ENCODE data around the gene FAM171A2.
"Not testable (repeated sequence)": the region's sequence is repeated elsewhere in the genome, so short reads cannot be mapped to it uniquely, and the experiment has no call there.

Gene FAM171A2

DNA sequence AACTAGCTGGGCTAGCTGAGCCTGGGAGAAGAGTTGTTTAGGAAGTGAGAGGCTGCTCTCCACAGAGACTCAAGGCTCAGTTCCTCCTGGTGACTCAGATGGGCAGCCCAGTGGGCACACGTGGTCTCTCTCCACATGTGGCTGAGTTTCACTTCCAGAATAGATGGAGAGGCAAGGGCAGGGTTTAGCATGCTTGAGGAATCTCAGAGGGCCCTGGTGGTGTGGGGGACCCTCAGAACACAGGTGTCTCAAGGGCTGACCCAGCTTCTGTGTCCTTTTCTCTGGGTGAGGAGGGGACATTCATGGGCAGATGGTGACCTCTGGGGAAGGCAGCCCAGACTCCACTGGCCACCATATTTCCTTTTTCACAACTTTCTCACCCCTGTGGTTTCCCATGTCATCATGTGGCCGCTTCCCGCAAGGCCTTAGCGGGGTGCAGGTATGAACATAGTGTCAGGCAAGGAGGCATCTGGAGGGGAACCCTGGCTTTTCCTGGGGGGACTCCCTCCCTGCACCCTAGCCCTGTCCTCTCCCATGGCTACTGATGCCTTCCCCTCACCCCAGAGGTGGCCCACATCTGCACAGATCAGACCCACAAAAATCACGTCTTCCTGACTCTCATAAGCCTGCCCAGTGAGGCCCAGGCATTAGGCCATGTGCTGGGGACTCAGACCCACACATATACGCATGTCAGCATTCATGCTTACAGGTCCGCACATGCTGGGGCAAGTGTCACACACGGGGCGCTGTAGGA lies 15.2 kb downstream of the FAM171A2 start:
- no peak for DNase-seq (ENCODE audit: low read depth, low spot score)
- no peak for TF ChIP-seq ZNF274 (IDR thresholded peaks at IDR 0.05; ENCODE audit: low read depth, low read length)
- TF ChIP-seq YY1 (IDR thresholded peaks at IDR 0.05; ENCODE audit: insufficient read depth, insufficient read length) = no peak
- no peak for TF ChIP-seq SUZ12 (IDR thresholded peaks at IDR 0.05; ENCODE audit: extremely low read depth, insufficient read depth, insufficient read length)
- Histone ChIP-seq H3K9ac (ENCODE audit: insufficient read length, low read depth) (no peak overlapping the region), H3K4me3 (ENCODE audit: insufficient read length, low read depth) (no peak overlapping the region), H3K36me3 (ENCODE audit: insufficient read depth, insufficient read length, low read length) (peaks cover 46% of the 10 kb centered on the region), H3K4me1 (ENCODE audit: insufficient read depth, insufficient read length) (peaks cover 8% of the 10 kb centered on the region), H3K27me3 (ENCODE audit: insufficient read depth, insufficient read length) (peaks cover 10% of the 10 kb centered on the region), H3K9me3 (ENCODE audit: insufficient read depth, low read length) (no peaks in the 10 kb centered on the region)

DNA sequence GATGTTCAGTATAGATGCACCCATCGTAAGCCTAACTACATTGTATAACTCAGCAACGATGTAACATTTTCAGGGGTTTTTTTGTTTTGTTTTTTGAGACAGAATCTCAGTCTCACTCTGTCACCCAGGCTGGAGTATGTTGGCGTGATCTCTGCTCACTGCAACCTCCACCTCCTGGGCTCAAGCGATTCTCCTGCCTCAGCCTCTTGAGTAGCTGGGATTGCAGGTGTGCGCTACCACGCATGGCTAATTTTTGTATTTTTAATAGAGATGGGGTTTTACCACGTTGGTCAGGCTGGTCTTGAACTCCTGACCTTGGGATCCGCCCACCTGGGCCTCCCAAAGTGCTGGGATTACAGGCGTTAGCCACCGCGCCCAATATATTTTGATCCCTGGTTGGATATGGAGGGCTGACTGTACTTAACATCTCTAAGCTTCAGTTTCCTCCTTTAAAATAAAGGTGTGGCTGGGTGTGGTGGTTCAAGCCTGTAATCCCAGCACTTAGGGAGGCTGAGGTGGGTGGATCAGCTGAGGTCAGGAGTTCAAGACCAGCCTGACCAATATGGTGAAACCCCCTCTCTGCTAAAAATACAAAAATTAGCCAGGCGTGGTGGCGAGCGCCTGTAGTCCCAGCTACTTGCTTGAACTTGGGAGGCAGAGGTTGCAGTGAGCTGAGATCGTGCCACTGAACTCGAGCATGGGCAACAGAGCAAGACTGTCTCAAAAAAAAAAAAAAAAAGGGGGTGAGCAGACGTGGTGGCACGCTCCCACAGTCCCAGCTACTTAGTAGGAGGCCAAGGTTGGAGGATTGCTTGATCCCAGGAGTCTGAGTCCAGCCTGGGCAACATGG lies 16.2 kb downstream of the FAM171A2 start:
- not testable (repeated sequence) for DNase-seq (ENCODE audit: low read depth, low spot score); H3K4me3 ChIP-seq (ENCODE audit: insufficient read length, low read depth); H3K9me3 ChIP-seq (ENCODE audit: insufficient read depth, low read length); H3K9ac ChIP-seq (ENCODE audit: insufficient read length, low read depth); H3K4me1 ChIP-seq (ENCODE audit: insufficient read depth, insufficient read length)
- H3K36me3 ChIP-seq (ENCODE audit: insufficient read depth, insufficient read length, low read length) = peaks cover 40% of the 10 kb centered on the region
- peaks cover 20% of the 10 kb centered on the region for H3K27me3 ChIP-seq (ENCODE audit: insufficient read depth, insufficient read length)

DNA sequence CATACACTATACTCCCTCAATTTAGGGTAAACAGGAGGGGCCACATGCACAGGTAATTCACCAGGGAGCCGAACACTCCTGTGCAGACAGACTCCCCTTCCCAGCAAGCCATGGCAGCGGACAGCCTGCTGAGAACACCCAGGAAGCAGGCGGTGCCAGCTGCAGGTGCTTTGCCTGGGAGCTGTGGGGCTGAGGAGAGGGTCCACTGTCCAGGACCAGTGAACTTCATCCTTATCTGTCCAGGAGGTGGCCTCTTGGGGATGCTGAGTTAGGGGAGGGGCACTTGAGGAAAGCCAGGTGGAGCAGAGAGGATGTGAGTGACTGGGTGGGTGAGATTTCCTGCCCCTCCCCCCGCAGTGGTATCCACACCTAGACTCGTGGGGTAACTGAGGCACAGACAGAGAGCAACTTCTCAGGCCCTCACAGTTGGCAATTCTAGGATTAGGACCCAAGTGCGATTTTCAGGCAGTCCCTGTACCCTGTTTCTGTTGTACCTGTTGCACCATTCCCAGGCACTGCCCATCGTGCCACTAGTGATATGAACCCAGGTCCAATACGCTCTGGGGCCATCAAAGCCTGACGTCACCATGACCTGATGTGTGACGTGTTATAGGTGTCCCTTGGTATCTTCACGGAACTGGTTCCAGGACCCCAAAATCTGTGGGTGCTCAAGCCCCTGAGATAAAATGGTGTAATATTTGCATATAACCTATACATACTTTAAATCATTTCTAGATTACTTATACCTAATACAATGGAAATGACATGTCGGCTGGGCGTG lies 17.4 kb downstream of the FAM171A2 start:
- H3K4me1 ChIP-seq (ENCODE audit: insufficient read depth, insufficient read length) = peaks cover 6% of the 10 kb centered on the region
- H3K9ac ChIP-seq (ENCODE audit: insufficient read length, low read depth) = peak overlapping the region; percentile 53
- TF ChIP-seq ZNF274 (IDR thresholded peaks at IDR 0.05; ENCODE audit: low read depth, low read length) (no peak), YY1 (IDR thresholded peaks at IDR 0.05; ENCODE audit: insufficient read depth, insufficient read length) (no peak), SUZ12 (IDR thresholded peaks at IDR 0.05; ENCODE audit: extremely low read depth, insufficient read depth, insufficient read length) (no peak)
- peak overlapping the region; percentile 94 for H3K4me3 ChIP-seq (ENCODE audit: insufficient read length, low read depth)
- H3K9me3 ChIP-seq (ENCODE audit: insufficient read depth, low read length) = no peaks in the 10 kb centered on the region
- peaks cover 28% of the 10 kb centered on the region for H3K36me3 ChIP-seq (ENCODE audit: insufficient read depth, insufficient read length, low read length)
- no peak for DNase-seq (ENCODE audit: low read depth, low spot score)
- peaks cover 29% of the 10 kb centered on the region for H3K27me3 ChIP-seq (ENCODE audit: insufficient read depth, insufficient read length)

DNA sequence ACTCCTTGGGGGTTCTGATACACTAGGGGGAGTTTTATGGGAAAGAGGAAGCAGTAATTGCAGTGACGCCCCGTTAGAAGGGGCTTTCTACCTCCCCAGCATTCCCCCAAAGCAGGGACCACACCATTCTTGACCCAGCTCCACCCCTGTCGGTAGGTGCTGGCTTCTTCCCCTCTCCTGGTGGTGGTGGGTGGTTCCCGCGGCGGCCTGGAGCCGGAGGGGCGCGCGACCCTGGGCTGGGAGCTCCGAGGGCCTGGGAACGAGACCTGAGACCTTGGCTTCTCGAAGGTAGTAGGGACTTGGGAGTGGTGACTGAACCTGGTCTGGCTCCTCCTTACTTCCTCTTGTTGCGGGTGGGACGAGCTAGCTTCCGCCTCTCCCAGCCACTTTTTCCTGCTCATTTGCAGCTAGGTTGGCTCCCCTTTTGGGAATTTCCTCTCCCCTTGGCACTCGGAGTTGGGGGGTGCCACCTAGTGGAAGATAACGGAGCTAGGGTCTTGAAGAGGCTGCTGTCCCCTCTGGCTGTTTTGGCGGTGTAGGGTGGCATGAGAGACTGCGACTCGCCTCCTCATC lies 18.1 kb downstream of the FAM171A2 start:
- Histone ChIP-seq H3K4me1 (ENCODE audit: insufficient read depth, insufficient read length) (peaks cover 6% of the 10 kb centered on the region), H3K9me3 (ENCODE audit: insufficient read depth, low read length) (no peaks in the 10 kb centered on the region), H3K9ac (ENCODE audit: insufficient read length, low read depth) (peak overlapping the region; percentile 94), H3K27me3 (ENCODE audit: insufficient read depth, insufficient read length) (peaks cover 31% of the 10 kb centered on the region), H3K36me3 (ENCODE audit: insufficient read depth, insufficient read length, low read length) (peaks cover 21% of the 10 kb centered on the region), H3K4me3 (ENCODE audit: insufficient read length, low read depth) (peak overlapping the region; percentile 94)
- DNase-seq (ENCODE audit: low read depth, low spot score) = peak; percentile 67
- TF ChIP-seq ZNF274 (IDR thresholded peaks at IDR 0.05; ENCODE audit: low read depth, low read length) (no peak), SUZ12 (IDR thresholded peaks at IDR 0.05; ENCODE audit: extremely low read depth, insufficient read depth, insufficient read length) (no peak), YY1 (IDR thresholded peaks at IDR 0.05; ENCODE audit: insufficient read depth, insufficient read length) (no peak)

DNA sequence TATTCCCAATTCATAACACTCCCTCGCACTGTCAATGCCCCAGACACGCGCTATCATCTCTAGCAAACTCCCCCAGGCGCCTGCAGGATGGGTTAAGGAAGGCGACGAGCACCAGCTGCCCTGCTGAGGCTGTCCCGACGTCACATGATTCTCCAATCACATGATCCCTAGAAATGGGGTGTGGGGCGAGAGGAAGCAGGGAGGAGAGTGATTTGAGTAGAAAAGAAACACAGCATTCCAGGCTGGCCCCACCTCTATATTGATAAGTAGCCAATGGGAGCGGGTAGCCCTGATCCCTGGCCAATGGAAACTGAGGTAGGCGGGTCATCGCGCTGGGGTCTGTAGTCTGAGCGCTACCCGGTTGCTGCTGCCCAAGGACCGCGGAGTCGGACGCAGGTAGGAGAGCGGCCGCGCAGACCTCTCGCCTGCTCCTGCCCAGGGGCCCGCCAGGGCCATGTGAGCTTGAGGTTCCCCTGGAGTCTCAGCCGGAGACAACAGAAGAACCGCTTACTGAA lies 18.7 kb downstream of the FAM171A2 start, which contains the start of gene GRN:
GRN (plus strand) TSS at position 364 of the 515 bp plus-strand sequence. CDS start 3,863 bp downstream, outside the sequence.
- Histone ChIP-seq H3K27me3 (ENCODE audit: insufficient read depth, insufficient read length) (peaks cover 33% of the 10 kb centered on the region), H3K9me3 (ENCODE audit: insufficient read depth, low read length) (no peaks in the 10 kb centered on the region), H3K4me3 (ENCODE audit: insufficient read length, low read depth) (peak within 1 kb of the TSS; percentile 94), H3K4me1 (ENCODE audit: insufficient read depth, insufficient read length) (peaks cover 6% of the 10 kb centered on the region), H3K9ac (ENCODE audit: insufficient read length, low read depth) (peak within 1 kb of the TSS; percentile 94), H3K36me3 (ENCODE audit: insufficient read depth, insufficient read length, low read length) (peaks cover 16% of the 10 kb centered on the region)
- TF ChIP-seq SUZ12 (IDR thresholded peaks at IDR 0.05; ENCODE audit: extremely low read depth, insufficient read depth, insufficient read length) (no peak), ZNF274 (IDR thresholded peaks at IDR 0.05; ENCODE audit: low read depth, low read length) (no peak), YY1 (IDR thresholded peaks at IDR 0.05; ENCODE audit: insufficient read depth, insufficient read length) (no peak)
- peak; percentile 95 for DNase-seq (ENCODE audit: low read depth, low spot score)

DNA sequence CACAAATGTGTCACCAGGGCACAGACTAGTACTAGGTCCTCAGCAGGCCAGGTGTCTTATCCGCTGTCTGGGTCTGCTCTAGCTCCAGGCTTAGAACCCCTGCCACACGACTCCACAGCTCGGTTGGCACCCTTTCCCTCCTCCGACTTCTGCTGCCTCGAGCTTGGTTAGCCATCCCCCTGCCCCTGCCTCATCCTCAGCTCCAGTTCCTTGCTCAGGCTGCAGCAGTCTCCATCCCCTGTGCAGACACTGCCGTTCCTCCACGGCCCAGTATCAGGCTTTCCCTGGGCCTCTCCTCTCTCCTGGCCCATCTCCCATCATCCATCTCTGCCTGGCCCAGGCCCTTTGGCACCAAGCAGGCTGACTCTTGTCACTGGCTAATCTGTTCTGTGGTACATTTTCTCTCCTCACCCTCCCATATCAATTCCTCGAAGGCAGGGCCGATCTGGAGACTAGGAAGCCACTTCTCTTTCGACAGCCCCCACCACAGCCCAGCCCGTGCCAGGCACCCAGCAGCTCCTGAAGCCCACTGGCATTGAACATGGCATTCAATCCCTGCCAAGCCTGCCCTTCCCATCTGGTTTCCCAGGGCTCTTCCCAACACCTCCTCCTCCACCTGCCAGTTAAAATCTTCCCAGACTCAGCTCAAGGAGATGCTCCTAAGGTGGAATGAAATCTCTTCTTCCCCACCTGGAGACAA lies 20.0 kb downstream of the FAM171A2 start:
- no peak for DNase-seq (ENCODE audit: low read depth, low spot score)
- no peak for TF ChIP-seq SUZ12 (IDR thresholded peaks at IDR 0.05; ENCODE audit: extremely low read depth, insufficient read depth, insufficient read length)
- no peak for TF ChIP-seq YY1 (IDR thresholded peaks at IDR 0.05; ENCODE audit: insufficient read depth, insufficient read length)
- TF ChIP-seq ZNF274 (IDR thresholded peaks at IDR 0.05; ENCODE audit: low read depth, low read length) = no peak
- H3K27me3 ChIP-seq (ENCODE audit: insufficient read depth, insufficient read length) = peaks cover 33% of the 10 kb centered on the region
- peak overlapping the region; percentile 43 for H3K9ac ChIP-seq (ENCODE audit: insufficient read length, low read depth)
- peaks cover 2% of the 10 kb centered on the region for H3K36me3 ChIP-seq (ENCODE audit: insufficient read depth, insufficient read length, low read length)
- no peak overlapping the region for H3K4me3 ChIP-seq (ENCODE audit: insufficient read length, low read depth)
- no peaks in the 10 kb centered on the region for H3K9me3 ChIP-seq (ENCODE audit: insufficient read depth, low read length)
- peaks cover 6% of the 10 kb centered on the region for H3K4me1 ChIP-seq (ENCODE audit: insufficient read depth, insufficient read length)

DNA sequence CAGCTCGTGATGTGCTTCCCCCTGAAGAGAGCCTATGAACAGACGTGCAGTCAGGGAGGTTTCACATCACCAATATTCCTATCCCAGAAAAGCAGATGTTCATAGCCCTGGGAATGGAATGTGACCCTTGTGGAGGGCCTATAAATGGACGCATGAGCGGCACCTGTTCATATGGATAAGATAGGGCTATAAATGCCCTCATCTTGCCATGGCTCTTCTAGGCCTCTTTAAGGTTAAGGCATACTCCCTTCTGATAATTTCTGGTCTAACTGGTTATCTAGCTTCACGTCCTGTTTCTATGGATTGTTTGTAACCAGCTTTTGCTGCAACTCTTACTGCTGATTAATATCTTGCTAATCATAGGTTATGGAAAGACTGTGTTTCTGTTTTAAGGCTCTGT lies 23.1 kb downstream of the FAM171A2 start:
- H3K27me3 ChIP-seq (ENCODE audit: insufficient read depth, insufficient read length) = peaks cover 33% of the 10 kb centered on the region
- H3K9ac ChIP-seq (ENCODE audit: insufficient read length, low read depth); H3K9me3 ChIP-seq (ENCODE audit: insufficient read depth, low read length); H3K4me3 ChIP-seq (ENCODE audit: insufficient read length, low read depth); H3K4me1 ChIP-seq (ENCODE audit: insufficient read depth, insufficient read length); DNase-seq (ENCODE audit: low read depth, low spot score); H3K36me3 ChIP-seq (ENCODE audit: insufficient read depth, insufficient read length, low read length): not testable (repeated sequence)
